Central memory CD4-positive, alpha-beta T cell (primary cell): ENCODE results near the gene LTB4R.
A peak's percentile ranks its signal among the peaks of the same experiment; 100 is the strongest.

Source experiments
- DNase-seq: peaks from one replicate; pipeline ENCODE4 v3.0.0; 2022

Gene LTB4R

DNA sequence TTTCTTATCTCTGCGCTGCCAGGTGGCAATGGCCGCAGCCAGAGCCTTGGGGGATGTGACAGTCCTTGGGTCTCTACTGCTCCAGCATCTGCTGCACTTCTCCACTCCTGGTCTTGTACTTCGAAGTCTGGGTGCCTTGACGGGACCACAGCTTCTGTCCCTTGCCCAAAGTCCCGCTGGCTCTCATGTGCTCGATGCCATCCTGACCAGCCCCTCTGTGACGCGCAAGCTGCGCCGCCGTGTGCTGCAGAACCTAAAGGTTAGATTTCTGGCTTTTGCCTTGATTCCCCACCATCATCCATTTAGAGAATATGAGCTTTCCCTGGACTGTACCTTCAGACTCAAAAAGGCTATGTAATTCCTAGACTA is 7.3 kb upstream of the LTB4R start:
- no peak for DNase-seq

GRCh38 chr14:24307156-24307574 is 4.1 kb upstream of the LTB4R start:
- DNase-seq = no peak

GRCh38 chr14:24307575-24308341 is 3.5 kb upstream of the LTB4R start, which contains the start of gene CIDEB:
TSS of gene CIDEB (minus strand) at chr14:24307977. CDS start at chr14:24307858, 119 bp downstream.
- DNase-seq = peak; percentile 48

DNA sequence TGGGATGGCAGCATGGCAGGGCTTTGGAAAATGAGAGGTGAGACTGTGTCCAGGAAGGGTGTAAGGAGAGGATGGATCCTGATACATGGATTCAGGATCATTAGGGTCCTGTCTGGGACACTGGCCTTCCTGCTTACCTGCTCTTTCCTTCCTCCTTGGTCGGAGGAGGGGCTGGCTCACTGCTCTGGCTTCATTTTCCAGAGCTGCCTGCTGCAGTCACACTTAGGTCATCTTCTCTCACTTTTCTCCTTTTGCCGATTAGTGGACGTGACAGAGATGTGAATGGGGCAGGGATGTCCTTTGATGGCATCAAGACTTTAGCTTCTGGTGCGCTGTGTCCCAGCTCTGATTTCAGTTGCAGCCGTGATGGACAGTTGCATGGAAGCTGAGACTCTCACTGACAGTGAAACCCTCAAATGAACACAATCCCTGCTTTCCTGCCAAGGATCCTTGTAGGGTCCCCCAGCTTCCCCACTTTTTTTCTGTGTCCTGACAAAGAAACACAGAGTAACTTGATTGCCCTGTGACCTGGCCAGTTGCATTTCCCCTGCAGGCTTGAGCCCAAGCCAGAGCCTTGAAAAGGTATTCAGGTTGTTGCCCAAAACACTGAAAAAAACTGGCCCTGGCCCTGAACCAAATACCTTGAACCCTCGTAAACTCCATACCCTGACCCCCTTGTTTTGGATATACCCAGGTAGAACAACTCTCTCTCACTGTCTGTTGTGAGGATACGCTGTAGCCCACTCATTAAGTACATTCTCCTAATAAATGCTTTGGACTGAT is 2.8 kb upstream of the LTB4R start:
- no peak for DNase-seq

DNA sequence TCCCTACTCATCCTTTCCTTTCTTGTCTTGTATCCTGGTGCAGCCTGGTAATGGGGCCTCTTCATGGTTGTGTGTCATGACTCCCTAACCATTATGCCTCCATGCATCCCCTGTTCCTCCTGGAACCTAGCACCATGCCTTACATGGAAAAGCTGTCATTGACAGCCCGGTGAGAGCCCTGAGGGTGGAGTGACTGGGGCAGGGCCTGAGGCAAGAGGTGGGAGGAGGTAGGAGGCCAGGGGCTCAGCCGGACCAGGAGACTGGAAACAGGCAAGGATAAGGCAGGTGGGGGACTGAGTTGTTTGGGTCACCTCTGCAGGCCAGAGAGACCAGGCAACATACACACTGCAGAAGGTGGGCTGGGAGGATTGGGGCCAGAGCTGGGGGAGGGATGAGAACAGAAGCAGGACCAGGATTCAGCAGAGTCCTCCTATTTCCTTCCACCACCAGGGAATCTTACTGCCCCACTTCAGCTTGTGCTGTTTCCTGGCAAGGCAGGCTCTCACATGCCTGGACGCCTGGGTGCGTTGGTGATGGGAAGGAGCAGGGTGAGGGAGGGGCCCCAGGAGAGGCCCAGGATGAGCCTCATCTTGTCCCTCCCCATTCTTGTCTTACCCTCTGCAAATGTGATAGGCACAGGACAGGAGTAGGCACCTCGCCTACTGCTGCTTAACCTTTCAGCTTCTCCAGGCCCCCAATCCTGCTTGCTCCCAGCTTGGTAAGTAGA is 1.6 kb upstream of the LTB4R start, which contains the start of gene LTB4R2:
Gene LTB4R2 (plus strand): TSS at position 603 of the 727 bp plus-strand sequence. CDS start 525 bp downstream, outside the sequence.
- no peak for DNase-seq

DNA sequence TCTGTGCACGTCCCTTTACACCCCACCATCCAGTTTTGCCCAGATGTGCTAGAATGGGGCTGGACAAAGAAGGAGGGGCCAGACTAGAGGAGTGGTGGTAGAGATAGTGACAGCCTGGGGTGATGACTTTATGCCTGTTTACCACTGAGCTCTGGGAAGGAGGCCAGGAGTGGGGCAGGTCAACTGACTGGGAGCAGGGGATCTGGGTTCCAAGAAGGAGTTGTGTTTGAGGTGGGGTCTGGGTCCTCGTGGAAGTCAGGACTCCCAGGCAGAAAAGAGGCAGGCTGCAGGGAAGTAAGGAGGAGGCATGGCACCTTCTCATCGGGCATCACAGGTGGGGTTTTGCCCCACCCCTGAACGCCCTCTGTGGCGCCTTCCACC is 1.0 kb upstream of the LTB4R start:
- DNase-seq = no peak

GRCh38 chr14:24311837-24312615 is 724 bp downstream of the LTB4R start:
- DNase-seq = no peak

GRCh38 chr14:24312736-24313507 is 1.6 kb downstream of the LTB4R start:
- DNase-seq = peak; percentile 65

DNA sequence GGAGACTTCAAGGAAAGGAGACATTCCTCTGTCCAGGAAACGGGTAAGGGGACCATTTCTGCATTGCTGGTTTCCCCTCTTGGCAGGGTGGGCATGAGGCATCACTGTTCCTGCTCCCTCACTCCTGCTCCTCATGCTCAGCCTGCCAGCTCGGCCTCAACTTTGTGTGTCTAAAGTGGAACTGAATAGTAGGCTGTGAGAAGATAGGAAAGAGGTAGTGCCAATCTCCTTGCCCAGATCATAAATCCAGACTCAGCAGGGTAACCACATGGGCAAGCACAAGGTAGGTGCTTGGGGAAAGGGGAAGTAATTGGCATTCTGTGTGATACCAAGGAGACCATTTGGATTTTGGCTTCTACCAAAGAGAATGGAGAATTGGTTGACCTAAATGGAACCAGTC is 2.6 kb downstream of the LTB4R start:
- DNase-seq = no peak

DNA sequence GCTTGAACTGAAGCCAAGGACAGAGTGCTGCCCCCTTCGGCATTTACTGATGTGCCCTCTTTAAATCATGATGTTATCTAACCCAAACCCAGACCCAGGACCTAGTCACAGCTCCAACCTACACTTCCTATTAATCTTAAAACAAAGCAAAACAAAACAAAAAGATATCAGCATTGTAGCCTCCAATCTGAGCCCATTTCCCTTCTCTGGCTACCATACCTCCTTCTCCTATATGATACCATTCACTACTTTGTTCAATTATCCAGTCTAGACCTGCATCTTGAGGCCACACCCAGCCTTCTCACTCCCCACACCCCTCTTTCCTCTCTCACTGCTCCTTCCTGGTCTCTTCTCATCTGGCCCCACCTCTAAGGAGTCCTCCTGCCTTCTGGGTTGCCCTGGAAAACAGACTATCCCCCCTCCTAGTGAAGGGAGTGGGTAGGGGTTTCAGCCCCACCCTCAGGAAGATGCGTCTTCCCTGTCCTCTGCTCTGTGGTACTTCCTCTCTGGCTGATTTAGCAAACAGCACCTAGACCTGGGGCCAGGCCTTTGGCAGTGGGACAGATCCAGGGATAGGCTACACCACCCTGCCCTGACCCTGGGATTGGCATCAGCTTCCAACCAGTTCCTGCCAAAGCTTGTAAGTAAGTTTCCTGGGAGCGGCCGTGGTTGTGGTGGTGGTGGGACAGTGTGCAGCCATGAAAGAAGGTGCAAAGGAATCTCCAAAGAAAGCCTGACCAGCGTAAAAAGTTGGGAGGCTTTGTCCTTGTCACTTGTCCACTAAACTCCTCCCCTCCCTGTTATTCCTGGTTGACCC is 3.3 kb downstream of the LTB4R start:
- no peak for DNase-seq

GRCh38 chr14:24315243-24315806 is 4.0 kb downstream of the LTB4R start:
- DNase-seq = no peak

DNA sequence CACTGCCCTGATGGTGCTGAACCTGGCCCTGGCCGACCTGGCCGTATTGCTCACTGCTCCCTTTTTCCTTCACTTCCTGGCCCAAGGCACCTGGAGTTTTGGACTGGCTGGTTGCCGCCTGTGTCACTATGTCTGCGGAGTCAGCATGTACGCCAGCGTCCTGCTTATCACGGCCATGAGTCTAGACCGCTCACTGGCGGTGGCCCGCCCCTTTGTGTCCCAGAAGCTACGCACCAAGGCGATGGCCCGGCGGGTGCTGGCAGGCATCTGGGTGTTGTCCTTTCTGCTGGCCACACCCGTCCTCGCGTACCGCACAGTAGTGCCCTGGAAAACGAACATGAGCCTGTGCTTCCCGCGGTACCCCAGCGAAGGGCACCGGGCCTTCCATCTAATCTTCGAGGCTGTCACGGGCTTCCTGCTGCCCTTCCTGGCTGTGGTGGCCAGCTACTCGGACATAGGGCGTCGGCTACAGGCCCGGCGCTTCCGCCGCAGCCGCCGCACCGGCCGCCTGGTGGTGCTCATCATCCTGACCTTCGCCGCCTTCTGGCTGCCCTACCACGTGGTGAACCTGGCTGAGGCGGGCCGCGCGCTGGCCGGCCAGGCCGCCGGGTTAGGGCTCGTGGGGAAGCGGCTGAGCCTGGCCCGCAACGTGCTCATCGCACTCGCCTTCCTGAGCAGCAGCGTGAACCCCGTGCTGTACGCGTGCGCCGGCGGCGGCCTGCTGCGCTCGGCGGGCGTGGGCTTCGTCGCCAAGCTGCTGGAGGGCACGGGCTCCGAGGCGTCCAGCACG is 4.7 kb downstream of the LTB4R start:
- no peak for DNase-seq

GRCh38 chr14:24316597-24316950 is 5.3 kb downstream of the LTB4R start:
- DNase-seq = no peak

DNA sequence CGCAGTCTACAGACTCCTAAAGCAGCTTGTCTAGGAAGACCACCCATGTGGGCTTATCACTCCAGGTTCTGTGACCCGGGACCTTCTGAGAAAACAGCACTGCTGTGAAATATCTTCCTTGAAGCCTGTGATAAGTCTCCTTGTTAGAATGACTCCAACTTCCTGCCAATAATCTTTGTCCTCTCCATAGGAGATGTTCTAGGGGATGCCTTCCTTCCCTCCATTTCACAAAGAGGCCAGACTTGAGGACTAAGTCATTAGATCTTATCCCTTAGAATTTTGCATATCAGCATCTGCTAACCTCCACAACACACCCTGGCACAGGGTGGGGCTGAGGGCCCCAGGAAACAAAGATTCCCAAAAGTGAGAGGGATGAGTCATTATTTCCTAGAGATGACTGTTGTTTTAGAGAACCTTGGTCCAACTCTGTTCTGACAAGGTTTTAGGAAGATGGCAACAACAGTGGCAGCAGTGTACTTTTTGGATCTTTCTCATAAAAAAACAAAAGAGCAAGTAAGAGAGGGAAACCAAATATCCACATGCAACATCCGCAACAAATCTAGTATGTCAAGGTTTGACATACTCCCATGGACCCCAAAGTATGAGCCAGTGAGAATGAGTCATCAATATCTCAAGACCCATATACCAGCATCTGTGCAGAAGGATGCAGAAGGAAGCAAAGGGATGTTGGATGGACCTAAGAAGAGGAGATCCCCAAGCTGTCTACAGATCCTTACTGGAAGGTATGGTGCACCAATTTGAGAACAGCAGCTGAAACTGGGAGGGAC is 6.0 kb downstream of the LTB4R start:
- DNase-seq = no peak

GRCh38 chr14:24321212-24321975 is 10.1 kb downstream of the LTB4R start:
- DNase-seq = no peak

GRCh38 chr14:24322672-24323071 is 11.4 kb downstream of the LTB4R start:
- DNase-seq = no peak

DNA sequence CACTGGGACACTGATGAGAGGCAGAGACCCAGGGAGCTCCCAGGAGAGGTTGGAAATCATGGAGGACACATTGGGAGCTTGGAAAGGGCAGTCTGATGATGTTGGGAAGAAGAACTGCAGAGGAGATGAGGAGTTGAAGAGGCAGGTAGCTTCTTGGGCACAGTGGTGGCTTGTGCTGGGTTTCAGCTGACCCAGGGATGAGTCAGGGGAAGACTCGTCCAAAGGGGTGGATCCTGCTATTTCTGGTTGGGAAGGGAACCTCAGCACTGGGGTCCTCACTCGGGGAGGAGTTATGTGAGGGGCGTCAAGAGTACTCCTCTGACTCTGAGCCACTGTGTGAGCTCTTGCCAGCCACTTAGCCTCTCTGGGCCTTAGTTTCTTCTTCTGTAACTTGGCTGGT is 12.0 kb downstream of the LTB4R start:
- no peak for DNase-seq

GRCh38 chr14:24324024-24324423 is 12.7 kb downstream of the LTB4R start:
- DNase-seq = no peak
